GM18517 (cell line): Measurements from ENCODE around the gene P2RY1.
"Not testable (repeated sequence)": the region's sequence is repeated elsewhere in the genome, so short reads cannot be mapped to it uniquely, and the experiment has no call there.

Source experiments
- ATAC-seq: cut with Tn5 transposase; IDR thresholded peaks from one replicate; pipeline ENCODE4 v1.9.1; 2021; ENCODE audit warnings: mild to moderate bottlenecking, moderate library complexity; ENCODE audit not compliant: unreplicated experiment

P2RY1 gene

GRCh38 chr3:152835601-152836102 is 721 bp downstream of the P2RY1 start:
- ATAC-seq = peak; percentile 33

- no peak for ATAC-seq
These were observed 1.3 kb downstream of the P2RY1 start for GRCh38 chr3:152836269-152836668.

- no peak for ATAC-seq
These were observed 4.6 kb downstream of the P2RY1 start for GRCh38 chr3:152839511-152839910.

DNA sequence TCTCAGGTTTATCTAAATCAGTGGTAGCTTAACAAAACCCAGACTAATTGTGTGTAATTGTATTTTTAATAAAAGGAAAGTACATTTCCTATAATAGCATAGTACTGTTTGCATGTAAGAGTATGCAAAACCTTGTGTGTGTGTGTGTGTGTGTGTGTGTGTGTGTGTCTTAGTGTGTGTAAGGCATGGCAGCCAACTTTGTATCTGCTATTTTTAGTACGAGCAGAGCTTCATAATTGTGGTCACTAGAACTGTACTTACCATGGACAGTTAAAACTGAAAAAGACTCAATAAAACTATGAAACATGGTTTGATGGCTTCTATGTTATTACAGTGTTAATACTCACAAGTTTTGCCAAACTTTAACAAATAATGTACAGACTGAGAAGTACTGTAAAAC is 6.2 kb downstream of the P2RY1 start:
- no peak for ATAC-seq

DNA sequence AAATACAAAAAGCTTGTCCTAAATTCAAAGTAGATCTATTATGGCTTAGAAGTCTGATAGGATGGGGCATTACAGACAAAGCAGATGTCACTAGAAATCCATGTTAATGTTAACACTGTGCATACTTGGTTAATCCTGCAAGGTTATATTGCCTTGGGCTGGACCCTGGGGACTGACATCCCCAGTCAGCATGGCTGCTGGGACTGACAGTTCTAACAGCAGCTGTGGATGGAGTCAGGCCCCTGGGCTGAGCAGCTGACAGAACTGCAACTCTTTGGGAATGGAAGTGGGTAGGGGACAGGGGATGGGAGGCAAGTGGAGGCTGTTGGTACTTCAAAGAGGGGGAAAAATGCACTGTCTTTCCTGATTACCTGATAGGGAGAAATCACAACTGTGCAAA is 7.5 kb downstream of the P2RY1 start:
- ATAC-seq = no peak

- peak; percentile 65 for ATAC-seq
These were observed 9.0 kb downstream of the P2RY1 start for GRCh38 chr3:152843955-152844354.

DNA sequence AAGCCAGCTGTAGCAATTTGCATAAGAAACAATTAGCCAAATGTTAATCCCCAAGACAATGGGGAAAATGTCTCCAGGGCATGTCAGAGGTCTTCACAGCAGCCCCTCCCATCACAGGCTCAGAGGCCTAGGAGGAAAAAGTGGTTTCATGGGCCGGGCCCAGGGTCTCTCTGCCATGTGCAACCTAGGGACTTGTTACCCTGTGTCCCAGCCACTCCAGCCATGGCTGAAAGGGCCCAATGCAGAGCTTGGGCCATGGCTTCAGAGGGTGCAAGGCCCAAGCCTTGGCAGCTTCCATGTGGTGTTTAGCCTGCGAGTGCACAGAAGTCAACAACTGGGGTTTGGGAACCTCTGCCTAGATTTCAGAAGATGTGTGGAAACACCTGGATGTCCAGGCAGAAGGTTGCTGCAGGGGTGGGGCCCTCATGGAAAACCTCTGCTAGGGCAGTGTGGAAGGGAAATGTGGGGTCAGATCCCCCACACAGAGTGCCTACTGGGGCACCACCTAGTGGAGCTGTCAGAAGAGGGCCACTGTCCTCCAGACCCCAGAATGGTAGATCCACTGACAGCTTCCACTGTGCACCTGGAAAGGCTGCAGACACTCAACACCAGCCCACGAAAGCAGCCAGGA is 11.8 kb downstream of the P2RY1 start:
- not testable (repeated sequence) for ATAC-seq

DNA sequence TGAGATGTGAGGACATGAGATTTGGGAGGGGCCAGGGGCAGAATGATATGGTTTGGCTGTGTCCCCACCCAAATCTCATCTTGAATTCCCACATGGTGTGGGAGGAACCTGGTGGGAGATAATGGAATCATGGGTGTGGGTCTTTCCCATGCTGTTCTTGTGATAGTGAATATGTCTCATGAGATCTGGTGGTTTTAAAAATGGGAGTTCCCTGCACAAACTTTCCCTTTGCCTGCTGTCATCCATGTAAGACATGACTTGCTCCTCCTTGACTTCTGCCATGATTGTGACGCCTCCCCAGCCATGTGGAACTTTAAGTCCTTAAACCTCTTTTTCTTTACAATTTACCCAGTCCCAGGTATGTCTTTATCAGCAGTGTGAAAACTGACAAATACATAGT is 12.7 kb downstream of the P2RY1 start:
- ATAC-seq = not testable (repeated sequence)

- ATAC-seq = no peak
These were observed 15.2 kb downstream of the P2RY1 start for GRCh38 chr3:152849996-152850578.

DNA sequence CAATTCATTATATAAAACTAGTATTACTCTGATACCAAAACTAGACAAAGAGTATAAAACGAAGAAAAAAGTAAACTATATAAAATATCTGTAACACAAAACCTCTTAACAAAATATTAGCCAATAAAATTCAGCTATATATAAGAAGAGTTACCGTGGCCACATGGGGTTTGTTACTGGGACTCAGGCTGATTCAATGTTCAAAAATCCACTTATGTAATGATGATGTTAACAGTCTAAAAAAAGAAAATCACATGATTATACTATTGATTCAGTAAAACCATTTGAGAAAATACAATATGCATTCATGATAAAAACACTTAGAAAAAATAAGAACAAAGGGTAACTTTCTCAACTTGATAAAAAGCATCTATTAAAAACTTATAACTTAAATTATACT is 18.3 kb downstream of the P2RY1 start:
- ATAC-seq = no peak

DNA sequence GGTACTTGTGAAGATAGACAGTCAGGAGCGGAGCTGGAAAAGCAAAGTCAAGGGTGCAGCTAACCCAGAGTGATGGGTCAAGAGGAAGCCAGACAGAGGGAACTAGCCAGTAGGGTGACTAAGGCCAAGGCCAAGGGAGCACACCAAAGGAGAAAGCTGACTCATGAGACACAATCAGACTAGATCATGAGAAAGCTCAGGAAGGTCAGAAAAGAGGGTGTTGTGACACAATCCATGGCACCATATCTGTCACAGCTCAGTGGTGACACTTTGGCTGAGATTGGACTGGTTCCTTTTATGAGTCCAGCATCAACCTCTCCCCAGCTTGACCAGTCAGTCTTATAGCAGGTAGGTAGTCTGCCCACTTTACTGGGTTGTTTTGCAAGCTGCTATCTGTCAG is 22.2 kb downstream of the P2RY1 start:
- no peak for ATAC-seq

DNA sequence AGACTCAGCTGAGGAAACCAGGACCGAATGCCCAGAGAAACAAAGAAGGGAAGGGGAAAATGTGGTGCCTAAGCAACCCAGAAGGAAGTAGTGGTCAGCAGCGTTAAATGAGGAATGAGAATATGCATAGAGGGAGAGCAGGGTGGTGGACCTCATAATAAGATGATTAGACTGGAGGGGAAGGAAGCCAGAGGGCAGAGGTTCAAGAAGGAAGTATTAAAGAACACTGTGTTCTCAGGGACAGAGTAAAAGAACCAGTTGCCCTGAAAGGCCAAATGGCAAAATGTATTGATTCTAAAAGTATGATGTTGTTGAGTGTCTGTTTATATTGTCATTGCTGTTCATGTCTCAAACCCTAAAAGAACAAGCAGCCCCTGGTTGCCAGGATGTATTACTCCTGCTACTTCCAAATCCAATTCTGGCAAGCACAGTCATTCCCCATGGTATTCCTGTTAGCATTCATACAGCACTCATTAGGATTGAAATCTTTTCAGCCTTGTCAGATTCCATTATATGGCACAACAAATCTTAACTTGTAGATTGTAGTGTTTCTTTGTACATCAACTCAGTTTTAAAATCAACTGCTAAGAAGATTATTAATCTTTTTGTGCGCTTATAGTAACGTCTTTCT is 23.4 kb downstream of the P2RY1 start:
- no peak for ATAC-seq

DNA sequence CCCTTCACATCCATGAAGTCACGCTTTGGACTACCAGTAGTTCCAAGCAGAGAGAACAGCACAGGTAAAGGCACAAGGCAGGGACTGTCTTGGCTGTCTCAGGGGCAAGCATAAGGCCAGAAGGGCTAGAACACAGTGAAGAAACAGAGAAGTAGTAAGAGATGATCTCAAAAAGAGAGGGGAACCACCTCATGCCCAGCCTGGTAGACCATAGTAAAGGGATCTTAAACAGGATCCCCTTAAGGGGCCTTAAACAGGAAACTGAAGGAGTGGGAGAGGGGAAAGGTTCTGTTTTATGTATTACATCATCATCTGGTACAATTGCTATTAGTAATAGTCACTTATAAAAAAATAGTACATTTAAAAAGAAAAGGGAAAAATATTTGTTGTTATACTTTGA is 25.8 kb downstream of the P2RY1 start:
- no peak for ATAC-seq

DNA sequence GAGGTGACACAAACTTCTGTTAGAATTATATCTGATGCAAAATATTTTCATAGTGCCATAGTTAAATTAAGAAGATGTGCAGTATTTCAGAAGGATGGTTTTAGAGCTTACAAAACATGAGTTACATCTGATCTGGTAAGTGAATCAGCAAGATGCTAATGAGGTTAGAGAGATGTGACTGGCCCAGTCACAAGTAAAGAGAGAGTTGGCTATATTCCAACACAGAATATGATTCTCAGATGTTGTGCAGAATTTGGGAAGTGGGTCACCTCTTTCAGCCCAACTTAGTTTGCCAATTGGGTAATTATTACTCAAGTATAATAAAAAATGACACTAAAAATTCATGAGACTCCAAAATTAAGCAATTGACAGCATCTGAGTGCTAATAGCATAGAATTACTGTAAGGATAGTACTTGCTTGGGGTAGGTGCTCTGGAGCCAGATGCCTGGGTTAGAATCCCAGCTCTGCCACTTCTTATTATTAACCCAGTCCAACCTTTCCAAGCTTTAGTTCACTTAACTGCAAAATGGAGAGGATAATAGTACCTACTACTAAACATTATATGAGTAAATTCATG is 30.8 kb downstream of the P2RY1 start:
- no peak for ATAC-seq

- ATAC-seq = no peak
These were observed 35.1 kb downstream of the P2RY1 start for GRCh38 chr3:152870027-152870426.

DNA sequence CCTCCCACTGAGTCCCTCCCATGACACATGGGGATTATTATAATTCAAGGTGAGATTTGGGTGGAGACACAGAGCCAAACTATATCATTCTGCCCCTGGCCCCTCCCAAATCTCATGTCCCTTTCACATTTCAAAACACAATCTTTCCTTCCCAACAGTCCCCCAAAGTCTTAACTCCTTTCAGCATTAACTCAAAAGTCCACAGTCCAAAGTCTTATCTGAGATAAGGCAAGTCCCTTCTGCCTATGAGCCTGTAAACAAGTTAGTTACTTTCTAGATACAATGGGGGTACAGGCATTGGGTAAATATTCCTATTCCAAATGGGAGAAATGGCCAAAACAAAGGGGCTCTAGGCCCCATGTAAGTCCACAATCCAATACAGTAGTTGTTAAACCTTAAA is 38.4 kb downstream of the P2RY1 start:
- ATAC-seq = not testable (repeated sequence)

DNA sequence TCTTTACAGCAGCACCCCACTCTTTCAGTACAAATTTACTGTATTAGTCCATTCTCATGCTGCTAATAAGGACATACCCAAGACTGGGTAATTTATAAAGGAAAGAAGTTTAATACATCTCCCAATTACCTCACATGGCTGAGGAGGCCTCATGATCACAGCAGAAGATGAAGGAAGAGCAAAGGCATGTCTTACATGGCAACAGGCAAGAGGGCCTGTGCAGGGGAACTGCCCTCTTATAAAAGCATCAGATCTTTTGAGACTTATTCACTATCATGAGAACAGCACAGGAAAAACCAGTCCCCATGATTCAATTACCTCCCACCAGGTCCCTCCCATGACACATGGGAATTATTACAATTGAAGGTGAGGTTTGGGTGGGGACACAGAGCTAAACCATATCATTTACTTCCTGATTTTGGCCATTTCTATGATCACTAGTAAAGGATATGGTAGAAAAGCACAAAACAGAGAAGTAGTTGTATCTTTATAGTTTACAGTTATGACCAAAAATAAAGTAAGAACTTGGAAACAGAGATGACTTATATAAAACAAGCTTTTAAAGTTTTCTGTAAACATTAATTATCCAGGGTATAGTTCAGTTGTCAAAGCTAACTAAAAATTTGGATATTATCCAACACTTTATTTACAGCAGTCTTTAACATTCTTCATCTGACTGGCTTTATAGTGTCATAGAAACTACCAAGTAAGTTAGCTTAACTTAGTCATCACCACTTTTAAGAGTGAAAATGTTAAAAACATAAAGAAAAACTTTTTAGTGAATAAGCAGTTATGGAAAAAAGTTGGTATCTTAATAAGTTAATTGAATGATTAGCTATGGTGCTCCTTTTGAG is 40.2 kb downstream of the P2RY1 start:
- no peak for ATAC-seq

GRCh38 chr3:152879130-152879789 is 44.3 kb downstream of the P2RY1 start:
- no peak for ATAC-seq

DNA sequence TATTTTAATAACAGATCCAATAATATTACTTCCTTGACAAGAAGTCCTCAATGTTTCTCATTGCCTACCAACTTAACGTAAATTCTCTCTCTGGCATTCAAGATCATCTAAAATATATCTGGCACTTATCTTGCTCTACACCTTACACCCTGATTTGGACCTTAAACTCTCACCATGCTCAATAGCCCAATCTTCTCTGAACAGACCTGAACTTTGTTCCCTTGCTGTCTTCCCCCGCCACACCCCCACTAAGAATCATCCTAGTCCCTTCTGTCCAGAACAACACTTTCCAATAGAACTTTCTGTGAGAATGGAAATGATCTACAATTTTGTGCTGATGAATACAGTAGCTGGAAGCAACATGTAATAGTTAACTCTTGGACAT is 44.9 kb downstream of the P2RY1 start:
- no peak for ATAC-seq

DNA sequence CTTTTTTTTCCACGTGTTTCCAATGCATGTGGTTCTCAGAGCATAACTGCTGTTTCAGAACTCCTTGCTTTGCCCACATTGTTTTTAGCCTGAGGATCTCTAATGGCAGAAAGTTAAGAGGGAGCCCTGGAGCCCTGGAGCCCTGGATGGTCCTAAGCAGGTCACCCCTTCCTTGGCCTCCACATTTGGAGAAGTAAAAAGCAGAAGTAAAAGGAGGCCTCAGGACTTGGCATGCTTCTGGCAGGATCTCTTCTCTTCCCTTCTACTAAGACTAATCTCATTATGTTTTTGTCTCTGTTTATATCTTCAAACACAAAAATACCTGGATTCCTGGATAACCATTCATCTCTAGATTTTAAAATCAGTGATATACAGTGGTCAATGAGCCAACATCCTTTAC is 50.1 kb downstream of the P2RY1 start:
- ATAC-seq = no peak
